RWPE2 (cell line): ENCODE measurements around the gene SPAG8.

Source experiments
- ATAC-seq: fragments of 200-7000 bp; cut with Tn5 transposase; 3 replicates; pipeline ENCODE4 v1.9.1; 2021; ENCODE audit warnings: low read depth
- DNase-seq: peaks from one replicate; pipeline ENCODE4 v3.0.0-alpha.2; 2020; ENCODE audit warnings: low spot score
- H3K27ac ChIP-seq: fragments of 450-650 bp; 2 replicates; pipeline ENCODE4 v1.5.1; 2017; ENCODE audit warnings: mild to moderate bottlenecking; ENCODE audit not compliant: poor library complexity, severe bottlenecking
- H3K27me3 ChIP-seq: fragments of 250-450 bp; sonication (Bioruptor Pico); 2 replicates; pipeline ENCODE4 v1.5.1; 2021; ENCODE audit warnings: mild to moderate bottlenecking, moderate library complexity; ENCODE audit not compliant: insufficient read depth, poor library complexity, severe bottlenecking
- H3K36me3 ChIP-seq: fragments of 250-450 bp; sonication (Bioruptor Pico); 2 replicates; pipeline ENCODE4 v1.5.1; 2020; ENCODE audit warnings: low read depth, mild to moderate bottlenecking, moderate library complexity
- H3K4me1 ChIP-seq: fragments of 250-450 bp; sonication (Bioruptor Pico); 2 replicates; pipeline ENCODE4 v1.5.1; 2021; ENCODE audit warnings: mild to moderate bottlenecking, moderate library complexity; ENCODE audit not compliant: insufficient read depth, poor library complexity, severe bottlenecking
- H3K4me3 ChIP-seq: fragments of 250-450 bp; sonication (Bioruptor Pico); 2 replicates; pipeline ENCODE4 v1.5.1; 2021; ENCODE audit warnings: mild to moderate bottlenecking, moderate library complexity; ENCODE audit not compliant: severe bottlenecking
- H3K9me3 ChIP-seq: fragments of 250-450 bp; sonication (Bioruptor Pico); 2 replicates; pipeline ENCODE4 v1.5.1; 2021; ENCODE audit warnings: mild to moderate bottlenecking, moderate library complexity; ENCODE audit not compliant: severe bottlenecking
- TF ChIP-seq, protein P1 (sequence below): fragments of 450-650 bp; IDR thresholded peaks from one replicate; pipeline ENCODE4 v1.5.1; 2017; ENCODE audit warnings: mild to moderate bottlenecking, moderate library complexity; ENCODE audit not compliant: poor library complexity, severe bottlenecking

Gene SPAG8

GRCh38 chr9:35834260-35835215 is 22.5 kb upstream of the SPAG8 start:
- Histone ChIP-seq H3K4me3 (no peak overlapping the region), H3K27ac (no peak overlapping the region), H3K9me3 (no peaks in the 10 kb centered on the region), H3K4me1 (peaks cover 3% of the 10 kb centered on the region), H3K27me3 (no peaks in the 10 kb centered on the region), H3K36me3 (no peaks in the 10 kb centered on the region)
- no peak for DNase-seq
- ATAC-seq: no peak
- TF ChIP-seq, protein P1, sequence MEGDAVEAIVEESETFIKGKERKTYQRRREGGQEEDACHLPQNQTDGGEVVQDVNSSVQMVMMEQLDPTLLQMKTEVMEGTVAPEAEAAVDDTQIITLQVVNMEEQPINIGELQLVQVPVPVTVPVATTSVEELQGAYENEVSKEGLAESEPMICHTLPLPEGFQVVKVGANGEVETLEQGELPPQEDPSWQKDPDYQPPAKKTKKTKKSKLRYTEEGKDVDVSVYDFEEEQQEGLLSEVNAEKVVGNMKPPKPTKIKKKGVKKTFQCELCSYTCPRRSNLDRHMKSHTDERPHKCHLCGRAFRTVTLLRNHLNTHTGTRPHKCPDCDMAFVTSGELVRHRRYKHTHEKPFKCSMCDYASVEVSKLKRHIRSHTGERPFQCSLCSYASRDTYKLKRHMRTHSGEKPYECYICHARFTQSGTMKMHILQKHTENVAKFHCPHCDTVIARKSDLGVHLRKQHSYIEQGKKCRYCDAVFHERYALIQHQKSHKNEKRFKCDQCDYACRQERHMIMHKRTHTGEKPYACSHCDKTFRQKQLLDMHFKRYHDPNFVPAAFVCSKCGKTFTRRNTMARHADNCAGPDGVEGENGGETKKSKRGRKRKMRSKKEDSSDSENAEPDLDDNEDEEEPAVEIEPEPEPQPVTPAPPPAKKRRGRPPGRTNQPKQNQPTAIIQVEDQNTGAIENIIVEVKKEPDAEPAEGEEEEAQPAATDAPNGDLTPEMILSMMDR: no peak

- Histone ChIP-seq H3K27ac (no peak overlapping the region), H3K36me3 (no peaks in the 10 kb centered on the region), H3K27me3 (no peaks in the 10 kb centered on the region), H3K4me3 (no peak overlapping the region), H3K9me3 (no peaks in the 10 kb centered on the region), H3K4me1 (peaks cover 3% of the 10 kb centered on the region)
- DNase-seq (no peak), ATAC-seq (no peak)
- TF ChIP-seq, protein P1: no peak
Observed at GRCh38 chr9:35832814-35833213, 20.8 kb upstream of the SPAG8 start.

- Histone ChIP-seq H3K4me3 (no peak overlapping the region), H3K4me1 (peaks cover 3% of the 10 kb centered on the region), H3K27ac (no peak overlapping the region), H3K27me3 (no peaks in the 10 kb centered on the region), H3K36me3 (no peaks in the 10 kb centered on the region), H3K9me3 (no peaks in the 10 kb centered on the region)
- no peak for ATAC-seq
- no peak for DNase-seq
- TF ChIP-seq, protein P1: no peak
Observed at GRCh38 chr9:35831040-35831439, 19.0 kb upstream of the SPAG8 start.

DNA sequence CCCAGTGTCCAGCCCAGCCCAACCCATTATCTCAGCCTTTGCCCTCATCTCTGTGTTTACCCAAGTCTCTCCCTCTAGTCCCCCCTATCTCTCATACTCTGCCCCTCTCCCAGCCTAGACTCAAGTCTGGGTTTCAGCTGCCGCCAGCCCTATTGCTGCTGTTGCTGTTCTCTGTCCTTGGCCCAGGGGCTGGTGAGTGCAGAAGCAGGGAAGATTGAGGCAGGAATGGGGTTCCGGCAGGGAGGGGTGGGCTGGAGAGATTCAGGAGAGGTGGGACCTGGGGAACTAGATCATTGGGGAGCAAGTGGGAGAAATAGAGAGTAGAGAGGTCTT is 17.7 kb upstream of the SPAG8 start:
- Histone ChIP-seq H3K27me3 (no peaks in the 10 kb centered on the region), H3K4me3 (peak overlapping the region; percentile 67), H3K36me3 (no peaks in the 10 kb centered on the region), H3K4me1 (peaks cover 3% of the 10 kb centered on the region), H3K9me3 (no peaks in the 10 kb centered on the region), H3K27ac (peak overlapping the region; percentile 23)
- TF ChIP-seq, protein P1: no peak
- ATAC-seq: no peak; the same call in 1 of the 3 replicates
- no peak for DNase-seq

DNA sequence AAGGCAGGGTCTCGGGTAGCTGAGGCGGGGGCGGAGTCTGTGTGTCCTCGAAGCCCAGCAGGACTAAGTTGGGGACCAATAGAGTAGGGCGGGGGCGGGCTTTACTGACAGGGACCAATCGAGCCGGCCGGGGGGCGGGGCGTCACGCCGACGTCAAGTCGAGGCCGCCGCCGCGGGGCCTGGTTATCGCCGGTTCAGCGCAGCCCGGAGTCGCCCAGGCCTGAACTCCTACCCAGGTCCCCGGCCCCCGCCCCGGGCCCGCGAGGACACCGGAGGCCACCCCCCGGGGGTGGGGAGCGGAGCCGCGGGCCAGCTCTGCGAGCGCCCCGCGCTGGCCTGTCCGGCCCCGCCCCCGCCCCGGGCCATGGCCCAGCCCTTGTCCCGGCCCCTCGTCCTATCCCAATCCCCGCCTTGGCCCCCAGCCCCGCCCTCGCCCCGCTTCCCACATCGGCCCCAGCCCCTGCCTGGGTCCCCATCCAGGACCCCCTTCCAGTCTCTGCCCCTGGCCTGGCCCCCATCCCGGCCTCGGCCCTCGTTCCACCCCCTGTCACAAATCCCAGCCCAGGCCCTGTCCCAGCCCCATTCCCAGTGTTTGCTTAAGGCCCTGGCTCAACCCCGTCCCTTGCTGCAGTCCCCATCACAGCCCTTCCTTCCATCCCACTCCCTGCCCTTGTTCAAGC is 17.2 kb upstream of the SPAG8 start, which contains the start of gene TMEM8B:
TSS of gene TMEM8B (plus strand) at position 145 of the 680 bp plus-strand sequence. CDS start at position 365, 220 bp downstream.
- peak; percentile 95 for DNase-seq

More for the DNA sequence above, 17.2 kb upstream of the SPAG8 start, which contains the start of gene TMEM8B:
- no peaks in the 10 kb centered on the region for H3K36me3 ChIP-seq
- H3K27me3 ChIP-seq: no peaks in the 10 kb centered on the region
- H3K9me3 ChIP-seq: no peaks in the 10 kb centered on the region
- peaks cover 3% of the 10 kb centered on the region for H3K4me1 ChIP-seq
- H3K27ac ChIP-seq: peak within 1 kb of the TSS; percentile 23
- H3K4me3 ChIP-seq: peak within 1 kb of the TSS; percentile 67
- TF ChIP-seq, protein P1: no peak
- ATAC-seq: peak; percentile 89
